ENCODE results near the gene KBTBD8.

Gene KBTBD8

DNA sequence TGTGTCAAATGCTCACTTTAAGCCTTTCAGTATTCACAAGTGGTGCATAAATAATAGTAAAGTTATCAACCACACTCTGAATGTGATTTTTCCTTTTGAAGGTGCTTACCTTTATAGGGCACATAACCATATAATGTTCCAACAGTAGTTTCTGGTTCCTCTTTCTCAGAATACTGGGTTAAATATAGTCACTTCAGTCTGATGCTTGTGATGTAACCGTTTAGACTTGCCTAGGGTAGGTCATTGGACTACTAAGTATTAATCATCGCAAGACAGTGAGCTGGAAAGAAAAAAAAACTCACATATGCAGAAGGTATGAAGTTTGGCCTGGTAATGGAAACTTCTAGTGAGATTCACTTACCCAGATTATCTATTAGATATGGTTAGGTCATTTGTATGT lies 1.9 kb downstream of the KBTBD8 start:
- no peak for DNase-seq

- no peak for DNase-seq
These were observed 3.2 kb downstream of the KBTBD8 start for GRCh38 chr3:67001086-67001861.

- no peak for DNase-seq
These were observed 7.9 kb downstream of the KBTBD8 start for GRCh38 chr3:67005974-67006373.

DNA sequence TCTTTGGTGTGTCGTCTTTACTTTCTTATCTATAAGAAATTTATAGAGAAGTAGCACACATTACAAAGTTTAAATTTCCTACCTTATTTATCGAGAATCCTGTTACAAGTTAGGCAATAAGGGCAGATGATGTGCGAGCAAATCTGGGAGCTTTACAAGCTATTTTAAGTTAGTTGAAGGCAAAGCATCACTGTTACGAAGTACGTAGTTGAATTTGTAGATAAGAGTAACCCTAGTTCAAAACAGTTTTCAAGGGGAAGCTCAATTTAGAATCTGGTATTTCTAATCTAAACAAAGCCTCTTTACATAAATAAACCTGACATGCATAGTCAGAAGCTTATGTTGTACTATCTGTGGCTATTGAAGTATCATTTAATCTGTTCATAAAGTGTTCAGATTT lies 8.4 kb downstream of the KBTBD8 start:
- DNase-seq: no peak

GRCh38 chr3:67008388-67008787 lies 10.3 kb downstream of the KBTBD8 start:
- DNase-seq: no peak

- DNase-seq: no peak
These were observed 11.6 kb downstream of the KBTBD8 start for GRCh38 chr3:67009716-67010115.

GRCh38 chr3:67011414-67012131 lies 13.5 kb downstream of the KBTBD8 start:
- DNase-seq: no peak

GRCh38 chr3:67012564-67012963 lies 14.5 kb downstream of the KBTBD8 start:
- DNase-seq: no peak

- DNase-seq: no peak
These were observed 17.8 kb downstream of the KBTBD8 start for GRCh38 chr3:67015702-67016484.

GRCh38 chr3:67016522-67017080 lies 18.5 kb downstream of the KBTBD8 start:
- no peak for DNase-seq

- DNase-seq: no peak
These were observed 19.1 kb downstream of the KBTBD8 start for GRCh38 chr3:67017211-67017610.

DNA sequence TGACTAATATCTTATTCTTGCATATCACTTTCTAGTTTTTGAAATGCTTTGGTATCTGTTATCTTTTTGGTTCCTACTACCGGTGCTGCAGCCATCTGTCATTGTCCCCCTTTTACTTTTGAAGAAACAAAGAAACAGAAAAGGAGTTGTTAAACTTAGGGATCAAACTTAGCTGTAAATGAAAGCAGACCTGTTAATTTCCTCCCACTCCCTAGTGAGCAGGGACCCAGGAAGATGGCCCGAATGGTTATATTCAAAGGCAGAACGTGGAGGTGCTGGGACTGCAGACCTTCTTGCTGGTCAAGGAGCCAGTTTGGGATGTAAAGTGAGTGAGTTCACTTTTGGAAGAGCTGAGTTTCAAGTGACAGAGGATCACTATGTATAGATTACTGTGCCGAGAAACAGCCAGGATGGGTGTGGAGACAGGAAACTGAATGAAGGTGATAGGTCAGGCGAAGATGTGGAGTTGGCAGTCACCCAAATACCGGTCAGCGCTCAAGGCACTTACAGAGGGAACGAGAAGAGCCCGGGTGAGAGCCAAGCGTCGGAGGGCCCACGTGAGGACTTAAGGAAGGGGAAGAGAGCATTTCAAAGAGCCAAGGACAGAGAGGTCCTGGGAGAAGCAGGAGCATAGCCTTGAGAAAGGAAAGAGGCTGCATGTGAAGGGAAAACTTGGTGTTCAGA lies 20.1 kb downstream of the KBTBD8 start:
- DNase-seq: no peak

DNA sequence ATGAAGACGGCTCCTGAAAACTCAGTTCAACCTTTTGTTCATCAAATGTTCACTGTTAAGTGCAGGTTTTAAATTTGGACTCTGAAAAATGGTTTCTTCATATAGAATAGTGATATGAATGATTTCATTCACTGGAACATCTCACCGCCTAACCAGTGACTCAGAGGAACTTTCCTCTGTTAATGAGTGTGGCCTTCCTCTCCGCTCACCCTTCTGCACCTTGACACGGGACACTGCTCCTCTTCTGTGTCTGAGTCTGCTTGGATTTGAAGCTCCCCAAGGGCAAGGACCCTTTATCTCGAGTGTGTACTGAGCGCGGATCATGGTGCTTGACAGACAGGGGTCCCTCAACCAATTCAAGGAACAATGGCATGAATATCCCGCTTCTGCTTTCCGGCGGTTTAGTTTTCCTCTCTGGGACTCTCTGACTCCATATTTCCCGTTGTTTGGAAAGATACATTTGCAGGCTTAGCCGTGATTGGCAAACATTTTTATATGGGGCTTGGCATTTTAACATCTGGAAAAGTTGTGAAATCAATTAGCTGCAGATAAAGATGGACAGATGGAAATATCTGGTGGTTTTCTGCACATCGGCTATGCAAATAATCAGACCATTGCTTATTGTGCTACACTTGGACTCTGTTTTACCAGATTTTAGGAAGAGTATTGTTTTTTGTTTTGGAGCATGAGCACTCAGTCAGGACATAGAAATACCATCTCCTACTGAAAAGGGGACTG lies 20.9 kb downstream of the KBTBD8 start:
- no peak for DNase-seq

DNA sequence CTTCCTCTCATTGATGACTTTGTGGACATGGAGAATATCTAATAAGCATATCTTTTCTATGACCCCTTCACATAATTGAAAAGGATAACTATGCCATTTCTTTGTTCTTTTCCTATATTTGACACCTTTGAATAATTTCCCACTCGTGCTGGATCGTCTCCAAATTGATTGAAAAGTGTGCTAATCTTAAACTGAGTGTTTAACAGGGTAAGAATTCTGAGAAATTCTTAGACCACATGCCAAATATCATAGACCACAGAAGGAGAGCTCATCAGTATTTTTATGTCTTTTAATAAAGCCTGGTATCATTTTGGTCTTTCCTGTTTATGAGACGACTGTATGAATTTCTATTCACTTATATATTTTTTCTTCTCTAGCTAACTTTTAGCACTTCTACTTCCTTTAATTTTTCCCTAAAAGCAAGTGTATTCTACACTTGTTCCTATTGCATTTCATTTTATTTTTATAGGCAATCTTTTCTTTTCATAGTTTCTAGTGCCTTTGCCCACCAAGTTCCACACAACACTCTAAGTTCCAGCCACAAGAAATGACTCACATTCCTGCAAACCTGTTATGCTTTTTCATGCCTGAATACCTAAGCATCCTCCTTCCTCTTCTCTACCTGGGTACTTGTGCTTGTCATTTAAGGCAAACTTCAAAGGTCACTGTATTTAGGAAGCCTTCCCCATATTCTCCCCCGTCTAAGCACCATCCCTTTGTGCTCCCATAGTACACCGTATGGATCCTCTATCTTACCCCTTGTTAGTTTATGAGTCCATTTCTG lies 30.1 kb downstream of the KBTBD8 start:
- no peak for DNase-seq

- DNase-seq: no peak
These were observed 33.0 kb downstream of the KBTBD8 start for GRCh38 chr3:67030785-67031740.

GRCh38 chr3:67031986-67032385 lies 33.9 kb downstream of the KBTBD8 start:
- no peak for DNase-seq

DNA sequence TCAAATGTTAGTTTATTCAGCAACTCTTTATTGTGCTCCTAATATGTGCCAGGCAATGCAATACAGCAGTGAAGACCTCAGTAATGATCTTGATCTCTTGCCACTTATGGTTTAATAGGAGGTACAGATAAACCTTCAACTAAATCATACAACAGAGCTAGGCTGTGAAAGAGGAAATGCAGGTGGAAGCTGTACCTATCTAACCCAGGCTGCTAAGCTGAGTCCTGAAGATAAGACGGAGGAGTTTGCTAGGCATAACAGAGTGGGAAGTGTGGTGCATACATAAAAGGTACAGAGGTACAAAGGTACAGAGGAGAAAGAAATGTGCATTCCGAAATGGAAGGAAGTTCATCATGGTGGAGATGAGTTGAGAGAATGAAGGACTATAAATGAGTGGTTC lies 35.0 kb downstream of the KBTBD8 start:
- no peak for DNase-seq

GRCh38 chr3:67034371-67034770 lies 36.3 kb downstream of the KBTBD8 start:
- no peak for DNase-seq

- DNase-seq: no peak
These were observed 39.5 kb downstream of the KBTBD8 start for GRCh38 chr3:67037615-67038014.

GRCh38 chr3:67044295-67044694 lies 46.2 kb downstream of the KBTBD8 start:
- no peak for DNase-seq
